Testis (tissue), 2 donors: ENCODE data around the gene NPDC1.

ENCODE experiments used
- POLR2A ChIP-seq: fragments of 450-650 bp; IDR thresholded peaks from one replicate; pipeline ENCODE4 v1.6.1; 2017; ENCODE audit warnings: antibody characterized with exemption, mild to moderate bottlenecking, moderate library complexity
- TF ChIP-seq, protein P1 (sequence below), 3 experiments: fragments of 450-650 bp in 2 of 3; fragments of 200-600 bp in 1 of 3; sonication (generic) in 1 of 3; IDR thresholded peaks; one replicate each; pipeline ENCODE4 v1.5.1; 2016 to 2019; ENCODE audit warnings: antibody characterized with exemption in 3 of 3, mild to moderate bottlenecking in 2 of 3, moderate library complexity in 1 of 3

DNA sequence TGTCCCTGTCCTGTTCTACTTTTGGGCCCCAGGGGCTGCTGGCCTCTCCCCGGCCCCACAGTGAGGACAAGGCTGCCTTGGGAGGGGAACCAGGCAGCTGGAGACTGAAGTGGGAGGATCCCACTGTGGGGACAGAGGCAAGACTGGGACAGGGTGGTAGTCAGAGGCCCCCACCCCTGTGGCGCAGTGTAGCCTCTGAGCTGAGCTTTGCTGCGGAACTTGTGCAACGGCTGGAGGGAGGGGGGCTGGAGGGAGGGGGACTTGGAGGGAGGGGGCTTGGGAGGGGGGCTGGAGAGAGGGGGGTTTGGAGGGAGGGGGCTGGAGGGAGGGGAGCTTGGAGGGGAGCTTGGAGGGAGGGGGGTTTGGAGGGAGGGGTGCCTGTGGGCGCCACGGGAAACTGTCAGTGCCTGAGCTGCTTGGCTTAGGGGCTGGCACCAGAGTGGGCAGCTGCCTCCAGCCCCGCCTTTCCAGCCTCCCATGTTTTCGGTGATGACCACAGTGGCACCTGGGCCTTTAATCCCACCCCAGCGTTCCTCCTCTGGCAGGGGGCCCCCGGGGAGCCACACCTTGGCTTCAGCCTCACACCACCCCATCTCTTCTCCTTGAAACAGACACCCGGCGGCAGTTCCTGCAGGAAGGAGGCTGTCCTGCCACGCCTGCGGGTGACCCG is 11.8 kb downstream of the NPDC1 start:
- TF ChIP-seq POLR2A: no peak
- TF ChIP-seq, protein P1, sequence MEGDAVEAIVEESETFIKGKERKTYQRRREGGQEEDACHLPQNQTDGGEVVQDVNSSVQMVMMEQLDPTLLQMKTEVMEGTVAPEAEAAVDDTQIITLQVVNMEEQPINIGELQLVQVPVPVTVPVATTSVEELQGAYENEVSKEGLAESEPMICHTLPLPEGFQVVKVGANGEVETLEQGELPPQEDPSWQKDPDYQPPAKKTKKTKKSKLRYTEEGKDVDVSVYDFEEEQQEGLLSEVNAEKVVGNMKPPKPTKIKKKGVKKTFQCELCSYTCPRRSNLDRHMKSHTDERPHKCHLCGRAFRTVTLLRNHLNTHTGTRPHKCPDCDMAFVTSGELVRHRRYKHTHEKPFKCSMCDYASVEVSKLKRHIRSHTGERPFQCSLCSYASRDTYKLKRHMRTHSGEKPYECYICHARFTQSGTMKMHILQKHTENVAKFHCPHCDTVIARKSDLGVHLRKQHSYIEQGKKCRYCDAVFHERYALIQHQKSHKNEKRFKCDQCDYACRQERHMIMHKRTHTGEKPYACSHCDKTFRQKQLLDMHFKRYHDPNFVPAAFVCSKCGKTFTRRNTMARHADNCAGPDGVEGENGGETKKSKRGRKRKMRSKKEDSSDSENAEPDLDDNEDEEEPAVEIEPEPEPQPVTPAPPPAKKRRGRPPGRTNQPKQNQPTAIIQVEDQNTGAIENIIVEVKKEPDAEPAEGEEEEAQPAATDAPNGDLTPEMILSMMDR (IDR thresholded peaks at IDR 0.05): no peak
